Hepatocyte (in vitro differentiated cells): ENCODE data around the gene SRSF5. TPM values are rescaled to one million over a fixed set of nuclear protein-coding genes. Genes with fewer than 3 reads are reported as not detected.
A peak's percentile ranks its signal among the peaks of the same experiment; 100 is the strongest.
"Not testable (repeated sequence)": the region's sequence is repeated elsewhere in the genome, so short reads cannot be mapped to it uniquely, and the experiment has no call there.

ENCODE experiments used
- DNase-seq: peaks from one replicate; pipeline ENCODE4 v3.0.0-alpha.2; 2016; ENCODE audit warnings: low spot score
- H2AFZ ChIP-seq: fragments of 200-600 bp; sonication (generic); 2 replicates; pipeline ENCODE4 v1.6.0; 2016; ENCODE audit warnings: antibody characterized with exemption, mild to moderate bottlenecking
- H3K27ac ChIP-seq: fragments of 200-600 bp; sonication (generic); 2 replicates; pipeline ENCODE4 v1.5.1; 2016; ENCODE audit warnings: mild to moderate bottlenecking
- H3K27me3 ChIP-seq: fragments of 200-600 bp; sonication (generic); 2 replicates; pipeline ENCODE4 v1.6.1; 2016
- H3K36me3 ChIP-seq: fragments of 200-600 bp; sonication (generic); replicated peaks from 2 replicates; pipeline ENCODE4 v1.5.1; 2016; ENCODE audit warnings: low read depth; ENCODE audit not compliant: insufficient read depth
- H3K4me1 ChIP-seq: fragments of 200-600 bp; sonication (generic); 2 replicates; pipeline ENCODE4 v1.5.1; 2016; ENCODE audit warnings: mild to moderate bottlenecking, moderate library complexity; ENCODE audit not compliant: insufficient read depth
- H3K4me2 ChIP-seq: fragments of 200-600 bp; sonication (generic); 2 replicates; pipeline ENCODE4 v1.6.0; 2016
- H3K4me3 ChIP-seq: fragments of 200-600 bp; sonication (generic); 2 replicates; pipeline ENCODE4 v1.5.1; 2016; ENCODE audit warnings: mild to moderate bottlenecking
- H3K79me2 ChIP-seq: fragments of 200-600 bp; sonication (generic); 2 replicates; pipeline ENCODE4 v1.6.0; 2017; ENCODE audit warnings: mild to moderate bottlenecking
- H3K9me2 ChIP-seq: fragments of 200-600 bp; sonication (generic); replicated peaks from 2 replicates; pipeline ENCODE4 v1.6.0; 2017; ENCODE audit warnings: mild to moderate bottlenecking; ENCODE audit not compliant: insufficient read depth
- H3K9me3 ChIP-seq: fragments of 200-600 bp; sonication (generic); 2 replicates; pipeline ENCODE4 v1.5.1; 2016; ENCODE audit warnings: low read depth, mild to moderate bottlenecking
- H4K20me1 ChIP-seq: fragments of 200-600 bp; sonication (generic); 2 replicates; pipeline ENCODE4 v1.6.0; 2016; ENCODE audit warnings: mild to moderate bottlenecking; ENCODE audit not compliant: insufficient read depth, poor library complexity, severe bottlenecking
- CTCF ChIP-seq: fragments of 200-600 bp; sonication (generic); IDR thresholded peaks from 2 replicates; pipeline ENCODE4 v1.5.1; 2016; ENCODE audit warnings: antibody characterized with exemption, mild to moderate bottlenecking; ENCODE audit not compliant: poor library complexity
- EZH2 ChIP-seq: fragments of 200-600 bp; sonication (generic); IDR thresholded peaks from 2 replicates; pipeline ENCODE4 v1.6.1; 2016; ENCODE audit warnings: antibody characterized with exemption, mild to moderate bottlenecking, borderline replicate concordance
- EZH2phosphoT487 ChIP-seq: fragments of 200-600 bp; sonication (generic); IDR thresholded peaks from one replicate; pipeline ENCODE4 v1.6.1; 2018; ENCODE audit warnings: antibody characterized with exemption, mild to moderate bottlenecking, low read depth, moderate library complexity; ENCODE audit not compliant: unreplicated experiment, severe bottlenecking
- WGBS: methylation state at CpG from one replicate; pipeline ENCODE4 v1.1.6; 2016; ENCODE audit warnings: low lambda C conversion rate; ENCODE audit errors: missing lambda C conversion rate; 5-methylcytosine and 5-hydroxymethylcytosine counted together
- polyA plus RNA-seq: library from polyadenylated mRNA; unstranded; fragments of >200 nt; fragmentation: Nextera tagmentation; extraction: Ambion mirVana; gene quantifications from 2 replicates; pipeline ENCODE4 v1.2.1, GENCODE V29; 2016
- total RNA-seq: library from RNA; depleted of rRNA; stranded (reverse); fragments of >200 nt; gene quantifications from 2 replicates; pipeline ENCODE4 v1.2.3, GENCODE V29; 2014

SRSF5 gene
- total and polyA plus RNA-seq, 2 experiments from 2014 or later = 262 to 386 TPM

DNA sequence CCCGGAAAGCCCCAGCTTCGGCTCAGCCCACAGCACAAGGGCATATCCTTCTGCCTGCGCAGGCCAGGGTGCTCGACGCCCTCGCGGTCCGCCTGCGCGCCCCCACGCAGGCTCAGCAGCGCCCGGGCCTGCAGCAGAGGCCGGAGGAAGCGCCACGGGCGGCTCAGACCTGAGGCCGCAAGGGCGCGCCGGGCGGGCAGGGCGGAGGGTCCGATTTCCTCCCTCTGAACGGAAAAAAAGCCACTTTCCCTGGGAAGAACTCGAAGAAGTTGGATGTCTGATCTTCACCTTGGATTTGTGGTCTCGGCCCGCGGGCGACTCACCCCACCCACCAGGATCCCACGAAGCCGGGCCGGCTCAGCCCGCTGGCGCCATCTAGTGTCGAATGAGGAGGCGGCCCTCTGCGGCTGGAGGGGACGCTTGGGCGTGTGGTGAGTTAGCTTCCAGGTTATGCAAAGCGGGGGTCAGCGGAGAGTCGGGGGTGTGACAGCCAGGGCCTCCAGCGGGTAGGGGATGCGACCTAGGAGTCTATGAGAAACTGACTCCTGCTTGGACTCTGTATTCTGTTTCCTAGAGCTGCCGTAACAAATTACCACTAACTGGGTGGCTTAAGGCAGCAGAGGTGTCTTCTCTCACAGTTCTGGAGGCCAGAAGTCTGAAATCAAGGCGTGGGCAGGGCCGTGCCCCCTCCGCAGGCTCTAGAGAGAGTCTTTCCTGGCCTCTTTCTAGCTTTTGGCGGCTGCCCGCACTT, 40.0 kb upstream of the SRSF5 start:
- Histone ChIP-seq H3K9me3 (no peaks in the 10 kb centered on the region), H3K27me3 (no peaks in the 10 kb centered on the region), H3K4me3 (peak overlapping the region; percentile 24), H3K36me3 (no peaks in the 10 kb centered on the region), H2AFZ (peak overlapping the region; percentile 92), H4K20me1 (no peaks in the 10 kb centered on the region), H3K27ac (no peak overlapping the region), H3K9me2 (no peaks in the 10 kb centered on the region), H3K79me2 (no peaks in the 10 kb centered on the region), H3K4me2 (peak overlapping the region; percentile 92), H3K4me1 (peaks cover 4% of the 10 kb centered on the region)
- 22% methylated on average over 51 of the region's 51 CpGs for WGBS
- TF ChIP-seq EZH2phosphoT487 (no peak), CTCF (peak; percentile 99)
- peak; percentile 86 for DNase-seq

DNA sequence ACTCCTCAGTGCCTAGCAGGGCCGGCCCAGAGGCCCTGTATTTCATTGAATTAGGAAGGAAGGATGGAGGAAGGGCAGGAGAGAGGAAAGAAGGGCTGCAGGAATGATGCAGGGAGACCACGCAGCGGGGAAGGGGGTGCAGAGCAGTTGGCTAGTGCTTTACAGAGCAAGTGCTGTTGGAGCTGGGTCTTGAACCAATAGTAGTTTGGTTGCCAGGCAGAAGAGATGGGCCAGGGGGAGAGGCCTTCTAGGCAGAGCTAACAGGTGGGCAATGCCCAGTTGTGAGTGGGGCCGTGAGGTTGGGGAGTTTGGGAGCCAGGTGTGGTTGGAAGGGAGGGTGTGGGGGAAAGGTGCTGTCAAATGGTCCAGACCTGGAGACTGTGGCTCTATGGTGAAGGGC, 39.1 kb upstream of the SRSF5 start:
- H3K4me1 ChIP-seq = peaks cover 4% of the 10 kb centered on the region
- H3K9me3 ChIP-seq = no peaks in the 10 kb centered on the region
- no peak overlapping the region for H3K27ac ChIP-seq
- no peaks in the 10 kb centered on the region for H3K36me3 ChIP-seq
- no peak overlapping the region for H3K4me3 ChIP-seq
- no peaks in the 10 kb centered on the region for H3K79me2 ChIP-seq
- no peak for DNase-seq
- no peak overlapping the region for H2AFZ ChIP-seq
- H3K9me2 ChIP-seq = no peaks in the 10 kb centered on the region
- WGBS = 91% methylated on average over 4 of the region's 4 CpGs
- H3K4me2 ChIP-seq = no peak overlapping the region
- no peaks in the 10 kb centered on the region for H4K20me1 ChIP-seq
- H3K27me3 ChIP-seq = no peaks in the 10 kb centered on the region
- TF ChIP-seq EZH2 = no peak

- H3K4me1 ChIP-seq, H3K79me2 ChIP-seq, H2AFZ ChIP-seq, H3K27me3 ChIP-seq, H4K20me1 ChIP-seq, H3K36me3 ChIP-seq, DNase-seq, H3K27ac ChIP-seq, H3K4me3 ChIP-seq, H3K4me2 ChIP-seq, H3K9me3 ChIP-seq, H3K9me2 ChIP-seq: not testable (repeated sequence)
- 92% methylated on average over 8 of the region's 8 CpGs for WGBS
Observed at GRCh38 chr14:69731919-69732598, 34.9 kb upstream of the SRSF5 start.

GRCh38 chr14:69736405-69736804, 30.5 kb upstream of the SRSF5 start:
- not testable (repeated sequence) for H3K4me3 ChIP-seq, H3K27ac ChIP-seq, H3K79me2 ChIP-seq, H3K4me2 ChIP-seq, H3K9me3 ChIP-seq, H4K20me1 ChIP-seq, H3K36me3 ChIP-seq, H3K4me1 ChIP-seq, H3K27me3 ChIP-seq, H3K9me2 ChIP-seq, DNase-seq, H2AFZ ChIP-seq
- 79% methylated on average over 4 of the region's 4 CpGs for WGBS

GRCh38 chr14:69741055-69741454, 25.9 kb upstream of the SRSF5 start:
- peak; percentile 62 for DNase-seq
- WGBS = 63% methylated on average over 1 of the region's 1 CpG
- Histone ChIP-seq H3K36me3 (no peaks in the 10 kb centered on the region), H3K4me2 (no peak overlapping the region), H2AFZ (no peak overlapping the region), H3K9me3 (no peaks in the 10 kb centered on the region), H3K27ac (peak overlapping the region; percentile 80), H3K4me3 (no peak overlapping the region), H3K4me1 (no peaks in the 10 kb centered on the region), H3K27me3 (no peaks in the 10 kb centered on the region), H3K79me2 (no peaks in the 10 kb centered on the region), H4K20me1 (no peaks in the 10 kb centered on the region), H3K9me2 (no peaks in the 10 kb centered on the region)
- TF ChIP-seq EZH2phosphoT487 (no peak), CTCF (no peak), EZH2 (no peak)
